Measurements from ENCODE around the gene ERGIC1. TPM values are rescaled to one million over a fixed set of nuclear protein-coding genes. Genes with fewer than 3 reads are reported as not detected.

ERGIC1 gene
- total RNA-seq, 1 experiment from 2014 or later: 89.8 TPM

- TF ChIP-seq, protein P1, sequence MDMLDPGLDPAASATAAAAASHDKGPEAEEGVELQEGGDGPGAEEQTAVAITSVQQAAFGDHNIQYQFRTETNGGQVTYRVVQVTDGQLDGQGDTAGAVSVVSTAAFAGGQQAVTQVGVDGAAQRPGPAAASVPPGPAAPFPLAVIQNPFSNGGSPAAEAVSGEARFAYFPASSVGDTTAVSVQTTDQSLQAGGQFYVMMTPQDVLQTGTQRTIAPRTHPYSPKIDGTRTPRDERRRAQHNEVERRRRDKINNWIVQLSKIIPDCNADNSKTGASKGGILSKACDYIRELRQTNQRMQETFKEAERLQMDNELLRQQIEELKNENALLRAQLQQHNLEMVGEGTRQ (CRISPR knock-in tag; IDR thresholded peaks at IDR 0.05): no peak
- no peak for TF ChIP-seq HMGA2 (CRISPR knock-in tag; IDR thresholded peaks at IDR 0.05)
- TF ChIP-seq, protein P2, sequence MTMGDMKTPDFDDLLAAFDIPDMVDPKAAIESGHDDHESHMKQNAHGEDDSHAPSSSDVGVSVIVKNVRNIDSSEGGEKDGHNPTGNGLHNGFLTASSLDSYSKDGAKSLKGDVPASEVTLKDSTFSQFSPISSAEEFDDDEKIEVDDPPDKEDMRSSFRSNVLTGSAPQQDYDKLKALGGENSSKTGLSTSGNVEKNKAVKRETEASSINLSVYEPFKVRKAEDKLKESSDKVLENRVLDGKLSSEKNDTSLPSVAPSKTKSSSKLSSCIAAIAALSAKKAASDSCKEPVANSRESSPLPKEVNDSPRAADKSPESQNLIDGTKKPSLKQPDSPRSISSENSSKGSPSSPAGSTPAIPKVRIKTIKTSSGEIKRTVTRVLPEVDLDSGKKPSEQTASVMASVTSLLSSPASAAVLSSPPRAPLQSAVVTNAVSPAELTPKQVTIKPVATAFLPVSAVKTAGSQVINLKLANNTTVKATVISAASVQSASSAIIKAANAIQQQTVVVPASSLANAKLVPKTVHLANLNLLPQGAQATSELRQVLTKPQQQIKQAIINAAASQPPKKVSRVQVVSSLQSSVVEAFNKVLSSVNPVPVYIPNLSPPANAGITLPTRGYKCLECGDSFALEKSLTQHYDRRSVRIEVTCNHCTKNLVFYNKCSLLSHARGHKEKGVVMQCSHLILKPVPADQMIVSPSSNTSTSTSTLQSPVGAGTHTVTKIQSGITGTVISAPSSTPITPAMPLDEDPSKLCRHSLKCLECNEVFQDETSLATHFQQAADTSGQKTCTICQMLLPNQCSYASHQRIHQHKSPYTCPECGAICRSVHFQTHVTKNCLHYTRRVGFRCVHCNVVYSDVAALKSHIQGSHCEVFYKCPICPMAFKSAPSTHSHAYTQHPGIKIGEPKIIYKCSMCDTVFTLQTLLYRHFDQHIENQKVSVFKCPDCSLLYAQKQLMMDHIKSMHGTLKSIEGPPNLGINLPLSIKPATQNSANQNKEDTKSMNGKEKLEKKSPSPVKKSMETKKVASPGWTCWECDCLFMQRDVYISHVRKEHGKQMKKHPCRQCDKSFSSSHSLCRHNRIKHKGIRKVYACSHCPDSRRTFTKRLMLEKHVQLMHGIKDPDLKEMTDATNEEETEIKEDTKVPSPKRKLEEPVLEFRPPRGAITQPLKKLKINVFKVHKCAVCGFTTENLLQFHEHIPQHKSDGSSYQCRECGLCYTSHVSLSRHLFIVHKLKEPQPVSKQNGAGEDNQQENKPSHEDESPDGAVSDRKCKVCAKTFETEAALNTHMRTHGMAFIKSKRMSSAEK (CRISPR knock-in tag; IDR thresholded peaks at IDR 0.05; ENCODE audit: borderline replicate concordance): no peak
These were observed 11.1 kb downstream of the ERGIC1 start (continued) for GRCh38 chr5:172845154-172845553.

DNA sequence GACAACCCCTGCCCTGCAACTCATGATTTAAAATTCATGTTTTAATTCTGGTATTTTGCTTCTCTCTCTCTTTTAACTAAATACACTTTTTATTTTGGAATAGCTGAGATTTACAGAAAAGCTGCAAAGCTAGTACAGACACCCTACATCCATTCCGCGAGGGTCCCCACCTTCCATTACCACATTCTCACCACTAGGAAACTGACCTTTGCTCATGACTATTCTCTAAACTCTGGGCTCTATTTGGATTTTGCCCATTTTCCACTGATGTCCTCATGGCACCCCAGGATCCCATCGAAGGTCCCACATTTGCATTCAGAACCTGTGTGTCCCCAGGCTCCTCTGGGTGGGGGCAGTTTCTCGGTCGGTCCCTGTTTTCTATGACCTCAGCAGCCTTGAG is 11.5 kb downstream of the ERGIC1 start:
- Mint-ChIP-seq H3K9me3 (no peaks in the 10 kb centered on the region), H3K27ac (no peak overlapping the region), H3K27me3 (ENCODE audit: low read depth) (no peaks in the 10 kb centered on the region), H3K4me1 (peaks cover 31% of the 10 kb centered on the region), H3K36me3 (peaks cover 6% of the 10 kb centered on the region), H3K4me3 (no peak overlapping the region)
- DNase-seq (ENCODE audit: low spot score): no peak
- ChIA-PET CTCF (interaction anchor here (0.5 to 1.0 kb wide), 2 partner anchors 12 to 129 kb away, joined by 3 read pairs; partner anchors contain the start of gene ERGIC1), POLR2A (no interaction called here)
- ATAC-seq: no peak
- TF ChIP-seq GTF2I (CRISPR knock-in tag; conservative IDR thresholded peaks at IDR 0.05) (no peak), AR (CRISPR knock-in tag; IDR thresholded peaks at IDR 0.05) (no peak), ZNF317 (CRISPR knock-in tag; IDR thresholded peaks at IDR 0.05; ENCODE audit: borderline replicate concordance, low read depth) (no peak), ZNF138 (CRISPR knock-in tag; conservative IDR thresholded peaks at IDR 0.05) (no peak), SOX15 (CRISPR knock-in tag; IDR thresholded peaks at IDR 0.05) (no peak), ETV6 (CRISPR knock-in tag; IDR thresholded peaks at IDR 0.05) (no peak), ESRRA (CRISPR knock-in tag; IDR thresholded peaks at IDR 0.05; ENCODE audit: borderline replicate concordance) (no peak), HMGXB4 (CRISPR knock-in tag; IDR thresholded peaks at IDR 0.05) (no peak), USF1 (CRISPR knock-in tag; IDR thresholded peaks at IDR 0.05) (no peak)
- TF ChIP-seq, protein P3, sequence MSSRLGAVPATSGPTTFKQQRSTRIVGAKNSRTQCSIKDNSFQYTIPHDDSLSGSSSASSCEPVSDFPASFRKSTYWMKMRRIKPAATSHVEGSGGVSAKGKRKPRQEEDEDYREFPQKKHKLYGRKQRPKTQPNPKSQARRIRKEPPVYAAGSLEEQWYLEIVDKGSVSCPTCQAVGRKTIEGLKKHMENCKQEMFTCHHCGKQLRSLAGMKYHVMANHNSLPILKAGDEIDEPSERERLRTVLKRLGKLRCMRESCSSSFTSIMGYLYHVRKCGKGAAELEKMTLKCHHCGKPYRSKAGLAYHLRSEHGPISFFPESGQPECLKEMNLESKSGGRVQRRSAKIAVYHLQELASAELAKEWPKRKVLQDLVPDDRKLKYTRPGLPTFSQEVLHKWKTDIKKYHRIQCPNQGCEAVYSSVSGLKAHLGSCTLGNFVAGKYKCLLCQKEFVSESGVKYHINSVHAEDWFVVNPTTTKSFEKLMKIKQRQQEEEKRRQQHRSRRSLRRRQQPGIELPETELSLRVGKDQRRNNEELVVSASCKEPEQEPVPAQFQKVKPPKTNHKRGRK (CRISPR knock-in tag; IDR thresholded peaks at IDR 0.05; ENCODE audit: borderline replicate concordance): no peak
- TF ChIP-seq, protein P4, sequence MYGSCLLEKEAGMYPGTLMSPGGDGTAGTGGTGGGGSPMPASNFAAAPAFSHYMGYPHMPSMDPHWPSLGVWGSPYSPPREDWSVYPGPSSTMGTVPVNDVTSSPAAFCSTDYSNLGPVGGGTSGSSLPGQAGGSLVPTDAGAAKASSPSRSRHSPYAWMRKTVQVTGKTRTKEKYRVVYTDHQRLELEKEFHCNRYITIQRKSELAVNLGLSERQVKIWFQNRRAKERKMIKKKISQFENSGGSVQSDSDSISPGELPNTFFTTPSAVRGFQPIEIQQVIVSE (CRISPR knock-in tag; IDR thresholded peaks at IDR 0.05; ENCODE audit: borderline replicate concordance): no peak
- TF ChIP-seq, protein P5, sequence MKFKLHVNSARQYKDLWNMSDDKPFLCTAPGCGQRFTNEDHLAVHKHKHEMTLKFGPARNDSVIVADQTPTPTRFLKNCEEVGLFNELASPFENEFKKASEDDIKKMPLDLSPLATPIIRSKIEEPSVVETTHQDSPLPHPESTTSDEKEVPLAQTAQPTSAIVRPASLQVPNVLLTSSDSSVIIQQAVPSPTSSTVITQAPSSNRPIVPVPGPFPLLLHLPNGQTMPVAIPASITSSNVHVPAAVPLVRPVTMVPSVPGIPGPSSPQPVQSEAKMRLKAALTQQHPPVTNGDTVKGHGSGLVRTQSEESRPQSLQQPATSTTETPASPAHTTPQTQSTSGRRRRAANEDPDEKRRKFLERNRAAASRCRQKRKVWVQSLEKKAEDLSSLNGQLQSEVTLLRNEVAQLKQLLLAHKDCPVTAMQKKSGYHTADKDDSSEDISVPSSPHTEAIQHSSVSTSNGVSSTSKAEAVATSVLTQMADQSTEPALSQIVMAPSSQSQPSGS (CRISPR knock-in tag; IDR thresholded peaks at IDR 0.05; ENCODE audit: borderline replicate concordance, low read depth): no peak
- TF ChIP-seq, protein P6, sequence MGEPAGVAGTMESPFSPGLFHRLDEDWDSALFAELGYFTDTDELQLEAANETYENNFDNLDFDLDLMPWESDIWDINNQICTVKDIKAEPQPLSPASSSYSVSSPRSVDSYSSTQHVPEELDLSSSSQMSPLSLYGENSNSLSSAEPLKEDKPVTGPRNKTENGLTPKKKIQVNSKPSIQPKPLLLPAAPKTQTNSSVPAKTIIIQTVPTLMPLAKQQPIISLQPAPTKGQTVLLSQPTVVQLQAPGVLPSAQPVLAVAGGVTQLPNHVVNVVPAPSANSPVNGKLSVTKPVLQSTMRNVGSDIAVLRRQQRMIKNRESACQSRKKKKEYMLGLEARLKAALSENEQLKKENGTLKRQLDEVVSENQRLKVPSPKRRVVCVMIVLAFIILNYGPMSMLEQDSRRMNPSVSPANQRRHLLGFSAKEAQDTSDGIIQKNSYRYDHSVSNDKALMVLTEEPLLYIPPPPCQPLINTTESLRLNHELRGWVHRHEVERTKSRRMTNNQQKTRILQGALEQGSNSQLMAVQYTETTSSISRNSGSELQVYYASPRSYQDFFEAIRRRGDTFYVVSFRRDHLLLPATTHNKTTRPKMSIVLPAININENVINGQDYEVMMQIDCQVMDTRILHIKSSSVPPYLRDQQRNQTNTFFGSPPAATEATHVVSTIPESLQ (CRISPR knock-in tag; IDR thresholded peaks at IDR 0.05): no peak
- TF ChIP-seq, protein P7, sequence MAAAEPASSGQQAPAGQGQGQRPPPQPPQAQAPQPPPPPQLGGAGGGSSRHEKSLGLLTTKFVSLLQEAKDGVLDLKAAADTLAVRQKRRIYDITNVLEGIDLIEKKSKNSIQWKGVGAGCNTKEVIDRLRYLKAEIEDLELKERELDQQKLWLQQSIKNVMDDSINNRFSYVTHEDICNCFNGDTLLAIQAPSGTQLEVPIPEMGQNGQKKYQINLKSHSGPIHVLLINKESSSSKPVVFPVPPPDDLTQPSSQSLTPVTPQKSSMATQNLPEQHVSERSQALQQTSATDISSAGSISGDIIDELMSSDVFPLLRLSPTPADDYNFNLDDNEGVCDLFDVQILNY (CRISPR knock-in tag; IDR thresholded peaks at IDR 0.05): no peak
